DMS53 treated with DMSO at 0.1 percent for 48 hours (cell line): ENCODE data around the gene MALT1.
A peak's percentile ranks its signal among the peaks of the same experiment; 100 is the strongest.
"Not testable (repeated sequence)": the region's sequence is repeated elsewhere in the genome, so short reads cannot be mapped to it uniquely, and the experiment has no call there.

Experiments used
- DNase-seq: peaks from one replicate; lab custom pipeline; 2025; ENCODE audit not compliant: unreplicated experiment; lab: John Stamatoyannopoulos, UW

The MALT1 gene, protein sequence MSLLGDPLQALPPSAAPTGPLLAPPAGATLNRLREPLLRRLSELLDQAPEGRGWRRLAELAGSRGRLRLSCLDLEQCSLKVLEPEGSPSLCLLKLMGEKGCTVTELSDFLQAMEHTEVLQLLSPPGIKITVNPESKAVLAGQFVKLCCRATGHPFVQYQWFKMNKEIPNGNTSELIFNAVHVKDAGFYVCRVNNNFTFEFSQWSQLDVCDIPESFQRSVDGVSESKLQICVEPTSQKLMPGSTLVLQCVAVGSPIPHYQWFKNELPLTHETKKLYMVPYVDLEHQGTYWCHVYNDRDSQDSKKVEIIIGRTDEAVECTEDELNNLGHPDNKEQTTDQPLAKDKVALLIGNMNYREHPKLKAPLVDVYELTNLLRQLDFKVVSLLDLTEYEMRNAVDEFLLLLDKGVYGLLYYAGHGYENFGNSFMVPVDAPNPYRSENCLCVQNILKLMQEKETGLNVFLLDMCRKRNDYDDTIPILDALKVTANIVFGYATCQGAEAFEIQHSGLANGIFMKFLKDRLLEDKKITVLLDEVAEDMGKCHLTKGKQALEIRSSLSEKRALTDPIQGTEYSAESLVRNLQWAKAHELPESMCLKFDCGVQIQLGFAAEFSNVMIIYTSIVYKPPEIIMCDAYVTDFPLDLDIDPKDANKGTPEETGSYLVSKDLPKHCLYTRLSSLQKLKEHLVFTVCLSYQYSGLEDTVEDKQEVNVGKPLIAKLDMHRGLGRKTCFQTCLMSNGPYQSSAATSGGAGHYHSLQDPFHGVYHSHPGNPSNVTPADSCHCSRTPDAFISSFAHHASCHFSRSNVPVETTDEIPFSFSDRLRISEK

DNA sequence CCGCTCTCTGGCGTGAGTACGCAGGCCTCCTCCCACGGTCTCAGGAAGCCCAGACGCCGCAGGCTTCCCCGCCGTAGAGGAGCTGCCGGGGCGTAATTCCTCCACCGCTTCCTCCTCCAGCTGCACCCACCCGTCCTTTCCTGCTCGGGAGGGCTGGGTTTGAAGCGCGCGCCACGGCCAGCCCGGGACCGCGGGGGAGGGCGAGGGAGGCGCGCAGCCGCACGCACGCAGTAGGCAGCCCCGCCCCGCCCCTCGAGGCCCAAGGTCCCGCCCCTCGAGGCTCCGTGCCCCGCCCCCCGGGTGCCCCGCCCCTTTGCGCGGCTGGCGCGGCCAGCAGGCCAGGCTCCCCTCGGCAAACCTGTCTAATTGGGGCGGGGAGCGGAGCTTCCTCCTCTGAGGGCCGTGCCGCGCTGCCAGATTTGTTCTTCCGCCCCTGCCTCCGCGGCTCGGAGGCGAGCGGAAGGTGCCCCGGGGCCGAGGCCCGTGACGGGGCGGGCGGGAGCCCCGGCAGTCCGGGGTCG is at the start of gene MALT1:
MALT1 (plus strand) TSS at position 355 of the 521 bp plus-strand sequence. CDS start 179 bp downstream, outside the sequence.
- peak; percentile 99 for DNase-seq

- DNase-seq: no peak
Measured at GRCh38 chr18:58624011-58624410, 47.3 kb upstream of the MALT1 start.

- no peak for DNase-seq
Measured at GRCh38 chr18:58625839-58626238, 45.4 kb upstream of the MALT1 start.

- no peak for DNase-seq
Measured at GRCh38 chr18:58630071-58630470, 41.2 kb upstream of the MALT1 start.

DNA sequence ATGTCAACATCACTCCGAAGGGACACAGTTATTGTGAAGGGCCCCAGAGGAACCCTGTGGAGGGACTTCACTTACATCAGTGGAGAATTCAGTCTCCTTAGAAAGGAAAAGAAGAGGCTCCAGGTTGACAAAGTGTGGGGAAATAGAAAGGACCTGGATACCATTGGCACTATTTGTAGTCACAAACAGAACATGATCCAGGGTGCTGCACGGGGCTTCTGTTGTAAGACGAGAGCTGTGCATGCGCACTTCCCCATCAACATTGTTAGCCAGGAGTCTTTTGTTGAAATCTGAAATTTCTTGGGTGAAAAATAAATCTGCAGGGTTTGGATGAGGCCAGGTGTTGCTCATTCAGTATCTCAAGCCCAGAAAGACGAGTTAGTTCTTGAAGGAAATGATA is 40.0 kb upstream of the MALT1 start:
- no peak for DNase-seq

DNA sequence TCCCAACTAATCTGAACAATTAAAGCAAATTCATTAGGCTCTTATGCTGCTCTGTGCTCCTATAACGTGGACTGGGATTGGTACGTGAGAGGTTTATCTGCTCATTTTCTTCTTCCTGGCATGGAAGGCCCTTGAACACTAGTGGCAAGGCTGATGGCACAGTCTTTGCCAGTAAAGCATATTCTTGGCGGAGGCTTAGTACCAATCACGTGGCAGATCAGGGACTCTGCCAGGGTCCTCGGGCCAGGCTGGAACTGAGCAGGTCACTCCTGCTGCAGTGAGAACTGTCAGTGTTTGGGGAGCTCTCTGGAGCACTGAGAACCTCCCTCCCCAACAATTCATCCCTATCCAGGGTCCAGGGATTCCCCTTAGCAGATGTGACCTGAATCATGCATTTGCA is 38.7 kb upstream of the MALT1 start:
- DNase-seq: no peak

- DNase-seq: no peak
Measured at GRCh38 chr18:58633874-58634273, 37.4 kb upstream of the MALT1 start.

- no peak for DNase-seq
Measured at GRCh38 chr18:58635891-58636290, 35.4 kb upstream of the MALT1 start.

- DNase-seq: no peak
Measured at GRCh38 chr18:58637197-58637596, 34.1 kb upstream of the MALT1 start.

- no peak for DNase-seq
Measured at GRCh38 chr18:58637946-58638345, 33.3 kb upstream of the MALT1 start.

DNA sequence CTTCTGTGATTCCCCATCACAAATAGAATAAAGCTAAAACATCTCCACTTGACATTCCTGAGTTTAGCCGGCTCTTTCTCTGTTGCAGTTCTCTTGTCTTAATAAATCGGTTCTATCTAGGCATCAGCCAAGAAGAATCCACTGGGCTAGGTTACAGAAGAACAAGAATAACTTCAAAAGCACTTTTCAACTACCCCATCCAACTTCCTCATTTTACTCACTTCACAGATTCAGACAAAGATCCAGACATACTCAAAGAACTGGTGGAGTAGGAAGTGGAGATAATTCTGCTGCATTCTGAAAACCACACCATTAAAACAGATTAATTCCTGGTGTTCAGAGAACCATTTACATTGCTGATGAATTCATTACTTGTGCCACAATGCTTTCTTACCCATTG is 32.8 kb upstream of the MALT1 start:
- DNase-seq: no peak

DNA sequence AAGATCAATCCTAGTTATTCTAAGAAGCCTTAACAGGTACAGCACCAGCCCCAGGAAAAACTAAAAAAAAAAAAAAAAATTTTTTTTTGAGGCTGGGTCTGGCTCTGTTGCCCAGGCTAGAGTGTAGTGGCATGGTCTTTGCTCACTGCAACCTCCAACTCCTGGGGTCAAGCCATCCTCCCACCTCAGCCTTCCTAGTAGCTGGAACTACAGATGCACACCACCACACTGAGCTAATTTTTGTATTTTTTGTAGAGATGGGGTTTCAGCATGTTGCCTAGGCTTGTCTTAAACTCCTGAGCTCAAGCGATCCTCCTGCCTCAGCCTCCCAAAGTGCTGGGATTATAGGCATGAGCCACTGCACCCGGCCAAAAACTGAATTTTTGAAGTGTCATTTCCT is 32.0 kb upstream of the MALT1 start:
- no peak for DNase-seq

- DNase-seq: no peak
Measured at GRCh38 chr18:58639751-58640427, 31.4 kb upstream of the MALT1 start.

DNA sequence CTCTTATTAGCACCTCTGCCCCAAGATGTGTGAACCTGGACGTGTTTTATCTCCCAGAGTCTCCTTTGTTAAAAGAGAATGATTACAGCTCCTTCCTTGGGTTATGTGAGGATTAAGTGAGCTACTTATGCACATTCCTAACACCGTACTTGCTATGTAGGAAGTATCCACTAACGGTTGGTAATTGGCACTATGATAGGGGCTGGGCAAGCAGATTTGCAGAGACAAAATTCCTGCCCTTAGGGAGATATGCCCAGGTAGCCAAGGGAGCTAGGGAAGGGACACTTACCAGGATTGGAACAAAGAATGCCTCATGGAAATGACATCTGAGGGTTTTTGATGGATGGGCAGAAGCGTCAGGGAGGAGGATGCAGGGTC is 30.8 kb upstream of the MALT1 start:
- no peak for DNase-seq

- DNase-seq: no peak
Measured at GRCh38 chr18:58640891-58641610, 30.2 kb upstream of the MALT1 start.

DNA sequence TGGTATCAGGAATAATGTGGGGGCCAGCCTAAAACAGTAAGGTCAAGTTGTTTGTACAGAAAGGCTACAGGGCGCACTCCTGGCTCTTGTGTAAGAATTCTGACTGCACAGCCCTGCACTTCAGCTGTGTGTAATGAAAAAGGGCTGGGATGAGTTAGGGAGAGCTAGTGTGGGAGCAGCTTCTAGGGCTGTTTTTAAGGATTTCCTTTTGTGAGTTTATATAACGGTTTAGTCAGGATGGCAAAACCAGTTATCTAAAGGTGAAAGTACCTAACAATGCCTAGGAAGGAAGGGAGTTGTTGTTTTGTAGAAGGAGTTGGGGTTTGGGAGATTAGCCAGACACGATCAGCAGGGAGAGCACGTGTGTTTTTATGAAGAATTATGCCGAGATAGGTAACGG is 27.7 kb upstream of the MALT1 start:
- DNase-seq: not testable (repeated sequence)

GRCh38 chr18:58645398-58645797 is 25.9 kb upstream of the MALT1 start:
- DNase-seq: no peak

DNA sequence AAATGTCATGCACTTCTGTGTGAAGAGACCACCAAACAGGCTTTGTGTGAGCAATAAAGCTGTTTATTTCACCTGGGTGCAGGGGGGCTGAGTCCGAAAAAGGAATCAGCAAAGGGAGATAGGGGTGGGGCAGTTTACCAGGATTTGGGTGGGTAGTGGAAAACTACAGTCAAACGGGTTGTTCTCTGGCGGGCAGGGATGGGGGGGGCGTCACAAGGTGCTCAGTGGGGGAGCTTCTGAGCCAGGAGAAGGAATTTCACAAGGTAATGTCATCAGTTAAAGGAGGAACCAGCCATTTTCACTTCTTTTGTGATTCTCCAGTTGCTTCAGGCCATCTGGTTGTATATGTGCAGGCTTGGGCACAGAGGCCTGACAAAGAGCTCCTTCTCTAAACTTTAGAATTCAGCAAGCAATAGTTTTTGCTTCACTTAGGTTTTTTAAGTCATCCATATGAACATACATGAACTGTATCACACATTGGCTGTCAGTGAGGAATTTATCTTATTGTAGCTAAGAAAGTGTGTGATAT is 24.9 kb upstream of the MALT1 start:
- DNase-seq: no peak

DNA sequence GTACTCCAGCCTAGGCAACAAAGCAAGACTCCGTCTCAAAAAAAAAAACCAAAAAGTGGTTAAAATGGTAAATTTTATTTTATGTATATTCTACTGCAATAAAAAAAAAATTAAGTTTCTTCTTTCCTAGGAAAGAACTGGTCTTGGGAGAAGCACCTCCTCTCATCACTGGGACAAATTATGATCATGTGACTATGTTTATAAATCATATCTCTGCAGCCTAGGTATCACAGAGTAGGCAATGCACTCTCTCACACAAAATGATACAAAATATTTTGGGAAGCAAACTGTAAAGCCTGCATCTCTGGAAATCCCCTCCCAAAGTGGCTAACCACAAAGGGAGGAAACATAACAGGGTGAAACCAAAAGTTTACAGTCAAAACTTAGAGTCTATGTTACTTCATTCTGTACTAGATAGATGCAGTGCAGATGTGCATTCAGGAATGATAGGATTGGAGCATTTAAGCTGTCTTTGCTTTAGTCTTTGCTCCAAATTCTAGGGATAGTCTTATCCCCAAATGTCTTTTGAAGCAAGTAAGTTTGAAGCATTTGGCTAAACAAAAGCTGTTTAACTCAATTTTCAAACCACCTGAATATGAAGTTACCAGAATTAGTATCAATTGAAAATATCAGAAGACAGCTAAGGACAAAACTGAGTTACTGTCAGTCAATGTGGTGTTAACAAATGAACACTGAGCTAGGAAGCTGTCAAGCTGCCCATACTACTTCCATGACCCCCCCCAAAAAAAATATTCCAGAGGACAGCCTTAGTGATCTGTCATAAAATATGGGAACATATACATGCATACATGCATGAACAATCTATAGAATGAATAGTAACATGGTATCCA is 21.1 kb upstream of the MALT1 start:
- DNase-seq: no peak

DNA sequence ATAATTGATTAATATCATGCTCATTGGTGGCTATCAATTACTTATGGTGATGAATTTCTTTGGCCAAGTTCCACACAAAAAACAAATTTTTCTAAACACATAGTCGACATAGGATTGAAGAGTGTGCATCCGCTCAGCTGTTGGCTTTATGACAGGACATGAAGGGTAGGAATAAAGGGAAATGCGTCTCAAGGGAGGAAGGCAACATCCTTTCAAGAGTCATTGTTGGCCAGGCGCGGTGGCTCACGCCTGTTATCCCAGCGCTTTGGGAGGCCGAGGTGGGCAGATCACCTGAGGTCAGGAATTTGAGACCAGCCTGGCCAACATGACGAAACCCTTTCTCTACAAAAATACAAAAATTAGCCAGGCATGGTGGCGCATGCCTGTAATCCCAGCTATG is 20.4 kb upstream of the MALT1 start:
- DNase-seq: not testable (repeated sequence)
